ENCODE results near the gene UMODL1. TPM values are rescaled to one million over a fixed set of nuclear protein-coding genes. Genes with fewer than 3 reads are reported as not detected.

The UMODL1 gene
- total RNA-seq, 4 donors from 2014 or later: 0.15 to 0.21 TPM; not detected in 2

- Histone ChIP-seq H3K4me3 (no peak overlapping the region), H3K27ac (no peak overlapping the region)
Measured at GRCh38 chr21:42063571-42064521, 7.3 kb upstream of the UMODL1 start.

GRCh38 chr21:42066521-42066920 lies 4.6 kb upstream of the UMODL1 start:
- Histone ChIP-seq H3K4me3 (no peak overlapping the region), H3K9me3 (no peaks in the 10 kb centered on the region), H3K36me3 (no peaks in the 10 kb centered on the region), H3K4me1 (peaks cover 30% of the 10 kb centered on the region), H3K27me3 (peaks cover 12% of the 10 kb centered on the region), H3K27ac (no peak overlapping the region)
- no peak for DNase-seq (ENCODE audit: low spot score in 2 of 2)
- WGBS: 90% methylated on average over 4 of the region's 4 CpGs
- TF ChIP-seq EP300 (IDR thresholded peaks at IDR 0.05) (no peak), CTCF (IDR thresholded peaks at IDR 0.05) (no peak), POLR2A (IDR thresholded peaks at IDR 0.05) (no peak)

More at GRCh38 chr21:42063571-42064521, 7.3 kb upstream of the UMODL1 start:
- 30% methylated on average over 18 of the region's 28 CpGs for WGBS
- TF ChIP-seq POLR2A (IDR thresholded peaks at IDR 0.05) (no peak), EP300 (IDR thresholded peaks at IDR 0.05) (no peak), POLR2AphosphoS5 (IDR thresholded peaks at IDR 0.05) (no peak), CTCF (IDR thresholded peaks at IDR 0.05) (no peak)
- DNase-seq (ENCODE audit: low spot score in 2 of 2): no peak
- Histone ChIP-seq H3K9me3 (no peaks in the 10 kb centered on the region), H3K36me3 (no peaks in the 10 kb centered on the region), H3K27me3 (peaks cover 7% of the 10 kb centered on the region), H3K4me1 (peaks cover 40% of the 10 kb centered on the region)

GRCh38 chr21:42067531-42068255 lies 3.4 kb upstream of the UMODL1 start:
- no peak for TF ChIP-seq POLR2AphosphoS5 (IDR thresholded peaks at IDR 0.05)
- TF ChIP-seq POLR2A (IDR thresholded peaks at IDR 0.05): no peak
- no peak for TF ChIP-seq EP300 (IDR thresholded peaks at IDR 0.05)
- no peak for TF ChIP-seq CTCF (IDR thresholded peaks at IDR 0.05)
- Histone ChIP-seq H3K36me3 (no peaks in the 10 kb centered on the region), H3K4me1 (peaks cover 18% of the 10 kb centered on the region), H3K9me3 (no peaks in the 10 kb centered on the region), H3K27ac (no peak overlapping the region), H3K27me3 (peaks cover 12% of the 10 kb centered on the region), H3K4me3 (no peak overlapping the region)
- no peak for DNase-seq (ENCODE audit: low spot score in 2 of 2)
- 87% methylated on average over 30 of the region's 30 CpGs for WGBS

- no peak for DNase-seq (ENCODE audit: low spot score in 2 of 2)
- Histone ChIP-seq H3K9me3 (no peaks in the 10 kb centered on the region), H3K27me3 (peaks cover 12% of the 10 kb centered on the region), H3K36me3 (no peaks in the 10 kb centered on the region), H3K4me3 (no peak overlapping the region), H3K27ac (no peak overlapping the region), H3K4me1 (peaks cover 13% of the 10 kb centered on the region)
- TF ChIP-seq POLR2A (IDR thresholded peaks at IDR 0.05): no peak
- no peak for TF ChIP-seq EP300 (IDR thresholded peaks at IDR 0.05)
- WGBS: 88% methylated on average over 6 of the region's 6 CpGs
Measured at GRCh38 chr21:42068256-42068545, 2.9 kb upstream of the UMODL1 start.

GRCh38 chr21:42068592-42068991 lies 2.5 kb upstream of the UMODL1 start:
- DNase-seq (ENCODE audit: low spot score in 2 of 2): no peak
- Histone ChIP-seq H3K36me3 (no peaks in the 10 kb centered on the region), H3K9me3 (no peaks in the 10 kb centered on the region), H3K27me3 (peaks cover 12% of the 10 kb centered on the region), H3K4me1 (peaks cover 9% of the 10 kb centered on the region), H3K27ac (no peak overlapping the region), H3K4me3 (no peak overlapping the region)
- WGBS: 95% methylated on average over 5 of the region's 5 CpGs
- no peak for TF ChIP-seq EP300 (IDR thresholded peaks at IDR 0.05)
- TF ChIP-seq CTCF (IDR thresholded peaks at IDR 0.05): no peak
- no peak for TF ChIP-seq POLR2A (IDR thresholded peaks at IDR 0.05)
- no peak for TF ChIP-seq POLR2AphosphoS5 (IDR thresholded peaks at IDR 0.05)

Data from suprapubic skin (tissue), 4 donors.